H9 (cell line): ENCODE results near the gene KRTAP10-6. TPM values are rescaled to one million over a fixed set of nuclear protein-coding genes. Genes with fewer than 3 reads are reported as not detected.

Experiments used
- DNase-seq: peaks from one replicate; pipeline ENCODE4 v3.0.0-alpha.2; 2017
- H2AFZ ChIP-seq: one replicate; pipeline ENCODE4 v1.6.1; 2013; ENCODE audit warnings: mild to moderate bottlenecking, low read length, control low read depth, moderate library complexity
- H2AK5ac ChIP-seq: 2 replicates; pipeline ENCODE4 v1.6.1; 2013; ENCODE audit warnings: low read length, control low read depth, mixed read lengths; ENCODE audit not compliant: insufficient read length
- H2BK120ac ChIP-seq: one replicate; pipeline ENCODE4 v1.6.1; 2013; ENCODE audit warnings: low read depth, mild to moderate bottlenecking, low read length, control low read depth, inconsistent platforms; ENCODE audit not compliant: poor library complexity, severe bottlenecking
- H2BK12ac ChIP-seq: 2 replicates; pipeline ENCODE4 v1.6.1; 2013; ENCODE audit warnings: low read length, control low read depth, mixed read lengths, low read depth; ENCODE audit not compliant: insufficient read length
- H2BK15ac ChIP-seq: 2 replicates; pipeline ENCODE4 v1.6.1; 2013; ENCODE audit warnings: low read depth, low read length, control low read depth
- H2BK20ac ChIP-seq: one replicate; pipeline ENCODE4 v1.6.1; 2013; ENCODE audit warnings: low read depth, mild to moderate bottlenecking, low read length, control low read depth, inconsistent platforms; ENCODE audit not compliant: poor library complexity, severe bottlenecking
- H2BK5ac ChIP-seq: 2 replicates; pipeline ENCODE4 v1.6.1; 2013; ENCODE audit warnings: low read length, control low read depth, mixed read lengths; ENCODE audit not compliant: insufficient read length
- H3K14ac ChIP-seq: 2 replicates; pipeline ENCODE4 v1.6.1; 2013; ENCODE audit warnings: low read length, control low read depth; ENCODE audit not compliant: insufficient read depth
- H3K18ac ChIP-seq: 2 replicates; pipeline ENCODE4 v1.6.1; 2013; ENCODE audit warnings: low read depth, mild to moderate bottlenecking, mixed read lengths, low read length, control low read depth; ENCODE audit not compliant: insufficient read length
- H3K23ac ChIP-seq: 2 replicates; pipeline ENCODE4 v1.6.1; 2013; ENCODE audit warnings: low read length, control low read depth, mixed read lengths, low read depth; ENCODE audit not compliant: insufficient read length
- H3K23me2 ChIP-seq: 2 replicates; pipeline ENCODE4 v1.6.1; 2013; ENCODE audit warnings: low read depth, mild to moderate bottlenecking, mixed read lengths, low read length, control low read depth; ENCODE audit not compliant: insufficient read length, poor library complexity, severe bottlenecking
- H3K27ac ChIP-seq: 2 replicates; pipeline ENCODE4 v1.5.1; 2013; ENCODE audit warnings: low read length, control low read depth, mixed read lengths, low read depth; ENCODE audit not compliant: insufficient read length
- H3K27me3 ChIP-seq: 2 replicates; pipeline ENCODE4 v1.6.1; 2013; ENCODE audit warnings: low read length, control low read depth, inconsistent platforms; ENCODE audit not compliant: insufficient read depth
- H3K4ac ChIP-seq: 2 replicates; pipeline ENCODE4 v1.6.1; 2013; ENCODE audit warnings: low read depth, mild to moderate bottlenecking, control low read depth, inconsistent platforms, low read length, moderate library complexity
- H3K4me1 ChIP-seq: 2 replicates; pipeline ENCODE4 v1.6.1; 2013; ENCODE audit warnings: low read length, control low read depth, inconsistent platforms; ENCODE audit not compliant: insufficient read depth
- H3K4me2 ChIP-seq: 2 replicates; pipeline ENCODE4 v1.6.1; 2013; ENCODE audit warnings: low read length, control low read depth, mixed read lengths; ENCODE audit not compliant: insufficient read length, insufficient read depth
- H3K56ac ChIP-seq: 2 replicates; pipeline ENCODE4 v1.6.1; 2013; ENCODE audit warnings: low read depth, mild to moderate bottlenecking, mixed read lengths, low read length, control low read depth; ENCODE audit not compliant: insufficient read length
- H3K79me1 ChIP-seq: 2 replicates; pipeline ENCODE4 v1.6.1; 2013; ENCODE audit warnings: low read depth, mild to moderate bottlenecking, moderate library complexity, low read length, control low read depth, inconsistent platforms; ENCODE audit not compliant: insufficient read depth, poor library complexity, severe bottlenecking
- H3K79me2 ChIP-seq: 2 replicates; pipeline ENCODE4 v1.6.1; 2013; ENCODE audit warnings: low read length, control low read depth, inconsistent platforms; ENCODE audit not compliant: insufficient read depth
- H3K9ac ChIP-seq: 2 replicates; pipeline ENCODE4 v1.6.1; 2013; ENCODE audit warnings: low read length, control low read depth, mixed read lengths; ENCODE audit not compliant: insufficient read length; ENCODE audit errors: extremely low read depth
- H3K9me3 ChIP-seq: one replicate; pipeline ENCODE4 v1.6.1; 2013; ENCODE audit warnings: low read depth, low read length, inconsistent platforms; ENCODE audit not compliant: control insufficient read depth
- H3T11ph ChIP-seq: one replicate; pipeline ENCODE4 v1.6.1; 2013; ENCODE audit warnings: mild to moderate bottlenecking, low read length, control low read depth, inconsistent platforms
- H4K20me1 ChIP-seq: one replicate; pipeline ENCODE4 v1.6.1; 2013; ENCODE audit not compliant: control insufficient read depth, insufficient read length, insufficient read depth
- H4K5ac ChIP-seq: 2 replicates; pipeline ENCODE4 v1.6.1; 2013; ENCODE audit warnings: low read depth, mild to moderate bottlenecking, mixed read lengths, low read length, control low read depth; ENCODE audit not compliant: insufficient read length
- H4K8ac ChIP-seq: replicated peaks from 2 replicates; pipeline ENCODE4 v1.6.1; 2013; ENCODE audit warnings: low read length, control low read depth, mixed read lengths, low read depth; ENCODE audit not compliant: insufficient read length
- H4K91ac ChIP-seq: 2 replicates; pipeline ENCODE4 v1.6.1; 2013; ENCODE audit warnings: low read depth, mild to moderate bottlenecking, moderate library complexity, mixed read lengths, low read length, control low read depth; ENCODE audit not compliant: insufficient read length
- H3K27ac Mint-ChIP-seq, 3 experiments: 2 replicates in 2 of 3; 3 replicates in 1 of 3; pipeline ENCODE4 v1.8.0; 2020 to 2021; ENCODE audit warnings: mixed read lengths in 3 of 3, mild to moderate bottlenecking in 1 of 3, moderate library complexity in 1 of 3
- H3K27me3 Mint-ChIP-seq: 2 replicates; pipeline ENCODE4 v1.8.0; 2021; ENCODE audit warnings: low read depth, mild to moderate bottlenecking, moderate library complexity, mixed read lengths
- H3K36me3 Mint-ChIP-seq, 3 experiments: 2 replicates in 2 of 3; 3 replicates in 1 of 3; pipeline ENCODE4 v1.8.0; 2020 to 2021; ENCODE audit warnings: low read depth in 3 of 3, mixed read lengths in 3 of 3; ENCODE audit not compliant: insufficient read depth in 1 of 3
- H3K4me1 Mint-ChIP-seq, 2 experiments: 2 replicates each; pipeline ENCODE4 v1.8.0; 2020; ENCODE audit warnings: mixed read lengths in 2 of 2
- H3K4me3 Mint-ChIP-seq, 2 experiments: 2 replicates in 1 of 2; 3 replicates in 1 of 2; pipeline ENCODE4 v1.8.0; 2020 to 2021; ENCODE audit warnings: mild to moderate bottlenecking in 2 of 2, mixed read lengths in 2 of 2, moderate library complexity in 1 of 2
- H3K9me3 Mint-ChIP-seq, 2 experiments: 2 replicates in 1 of 2; 3 replicates in 1 of 2; pipeline ENCODE4 v1.8.0; 2020; ENCODE audit warnings: mild to moderate bottlenecking in 2 of 2, mixed read lengths in 2 of 2, moderate library complexity in 1 of 2
- CTCF ChIP-seq: fragments of 200-600 bp; sonication (generic); conservative IDR thresholded peaks from 3 replicates; pipeline ENCODE4 v1.8.0; 2021; ENCODE audit warnings: antibody characterized with exemption, mild to moderate bottlenecking
- WGBS: extraction: QIAGEN DNeasy Blood & Tissue Kit; methylation state at CpG from one replicate; pipeline ENCODE4 v1.1.7; 2013; ENCODE audit warnings: missing lambda C conversion rate, low lambda C conversion rate, mixed read lengths; ENCODE audit not compliant: insufficient read length; ENCODE audit errors: extremely low coverage; 5-methylcytosine and 5-hydroxymethylcytosine counted together
- total RNA-seq: library from RNA; stranded (reverse); gene quantifications from 2 replicates; pipeline ENCODE4 v1.2.1, GENCODE V29; 2021

Gene KRTAP10-6
- total RNA-seq, 1 experiment from 2014 or later = not detected

DNA sequence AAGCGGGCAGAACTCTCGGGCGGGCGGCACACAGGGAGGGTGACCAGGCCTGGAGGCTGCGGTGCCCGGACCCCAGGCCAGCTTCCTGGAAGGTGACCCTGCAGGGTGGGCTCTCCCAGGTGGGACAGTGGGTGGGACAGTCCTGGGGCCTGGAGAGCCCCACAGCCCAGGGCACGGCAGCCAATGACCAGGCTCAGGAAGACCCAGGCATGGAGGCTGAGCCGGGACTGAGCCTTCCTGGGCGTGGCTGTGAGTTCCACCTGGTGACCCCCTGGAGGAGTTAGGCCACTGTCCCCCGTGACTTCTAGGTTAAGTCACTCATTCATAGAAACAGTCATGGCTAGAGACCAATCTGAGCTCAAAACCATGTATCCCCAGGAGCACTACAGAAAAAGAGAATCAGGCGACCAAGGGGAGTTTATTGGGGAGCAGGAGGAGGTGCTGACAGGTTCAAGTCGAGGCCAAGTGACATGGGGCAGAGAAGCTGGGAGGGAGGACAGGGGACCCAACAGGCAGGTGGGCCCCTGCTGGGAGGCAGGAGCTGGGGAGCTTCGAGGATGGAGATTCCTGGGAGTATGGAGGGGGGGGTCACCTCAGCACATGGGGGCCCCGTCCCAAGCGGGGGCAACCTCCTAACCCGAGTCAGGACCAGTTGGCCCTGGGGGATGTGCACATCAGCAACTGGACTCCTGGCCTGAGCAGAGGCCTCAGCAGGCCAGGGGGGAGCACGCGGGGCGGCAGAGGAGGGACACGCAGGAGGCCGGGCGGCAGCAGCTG is 13.1 kb downstream of the KRTAP10-6 start:
- Mint-ChIP-seq H3K9me3 (peaks cover 18 to 28% of the 10 kb centered on the region in 2 experiments), H3K27ac (no peak overlapping the region), H3K4me3 (no peak overlapping the region), H3K36me3 (peaks cover 0 to 28% (median 12%) of the 10 kb centered on the region in 3 experiments; a peak in 5 of 7 replicates), H3K27me3 (peaks cover 18% of the 10 kb centered on the region), H3K4me1 (peaks cover 16 to 34% of the 10 kb centered on the region in 2 experiments)
- no peak for TF ChIP-seq CTCF
- H2BK12ac ChIP-seq = no peak overlapping the region
- no peak overlapping the region for H3K56ac ChIP-seq
- no peaks in the 10 kb centered on the region for H3K79me1 ChIP-seq
- H4K5ac ChIP-seq = no peak overlapping the region
- H3K23ac ChIP-seq = no peak overlapping the region
- no peak overlapping the region for H3T11ph ChIP-seq
- no peaks in the 10 kb centered on the region for H3K23me2 ChIP-seq
- H2BK120ac ChIP-seq = no peak overlapping the region
- H4K20me1 ChIP-seq = no peaks in the 10 kb centered on the region
- H3K14ac ChIP-seq = no peak overlapping the region
- peak; percentile 22 for DNase-seq
- no peak overlapping the region for H2BK5ac ChIP-seq
- H3K27ac ChIP-seq = no peak overlapping the region
- no peak overlapping the region for H2BK15ac ChIP-seq
- H2BK20ac ChIP-seq = no peak overlapping the region
- H3K4me1 ChIP-seq = no peaks in the 10 kb centered on the region
- H2AK5ac ChIP-seq = no peak overlapping the region
- no peak overlapping the region for H3K4me2 ChIP-seq
- no peak overlapping the region for H3K18ac ChIP-seq
- no peaks in the 10 kb centered on the region for H3K79me2 ChIP-seq
- no peak overlapping the region for H4K8ac ChIP-seq
- WGBS = no CpG with 5 or more reads among the region's 22 CpGs
- H3K9me3 ChIP-seq = no peaks in the 10 kb centered on the region
- H3K9ac ChIP-seq = no peak overlapping the region
- H3K27me3 ChIP-seq = no peaks in the 10 kb centered on the region
- no peak overlapping the region for H4K91ac ChIP-seq
- H2AFZ ChIP-seq = no peak overlapping the region
- no peak overlapping the region for H3K4ac ChIP-seq
